ENCODE measurements around the gene MLLT10. TPM values are rescaled to one million over a fixed set of nuclear protein-coding genes. Genes with fewer than 3 reads are reported as not detected.
A peak's percentile ranks its signal among the peaks of the same experiment; 100 is the strongest.

The MLLT10 gene
- total RNA-seq, 1 experiment from 2014 or later = 58.4 TPM

DNA sequence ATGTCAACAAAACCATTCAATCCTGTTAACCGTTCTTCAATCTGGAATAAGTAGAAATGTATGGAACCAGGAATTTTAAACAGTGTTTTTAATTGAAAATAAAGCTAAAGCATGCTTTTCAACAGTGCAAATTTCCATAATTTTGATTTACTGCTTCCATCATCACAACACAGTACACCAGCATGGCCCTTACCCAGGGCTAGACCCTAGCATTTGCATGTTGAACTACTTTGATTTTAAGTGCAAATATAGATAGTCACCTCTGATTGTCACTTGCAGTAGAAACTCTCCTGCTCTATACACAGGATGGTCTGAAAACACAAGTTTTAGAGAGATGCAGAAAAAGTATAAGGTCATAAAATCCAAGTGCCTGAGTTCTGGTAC, 20.6 kb upstream of the MLLT10 start:
- H3K36me3 ChIP-seq (ENCODE audit: insufficient read depth, low read length, poor library complexity, severe bottlenecking) = no peaks in the 10 kb centered on the region
- no TSS peak for BruUV-seq (replicated peaks)
- DNase-seq (ENCODE audit: low spot score) = no peak
- peak overlapping the region; percentile 0 for H3K4me3 ChIP-seq (ENCODE audit: low read depth, low read length, poor library complexity, severe bottlenecking)
- H3K27ac ChIP-seq (ENCODE audit: low read depth, low read length, poor library complexity, severe bottlenecking) = no peak overlapping the region
- TF ChIP-seq EZH2 (IDR thresholded peaks at IDR 0.05; ENCODE audit: borderline replicate concordance, low read depth, low read length, poor library complexity, severe bottlenecking) = no peak
- TF ChIP-seq, protein P1, sequence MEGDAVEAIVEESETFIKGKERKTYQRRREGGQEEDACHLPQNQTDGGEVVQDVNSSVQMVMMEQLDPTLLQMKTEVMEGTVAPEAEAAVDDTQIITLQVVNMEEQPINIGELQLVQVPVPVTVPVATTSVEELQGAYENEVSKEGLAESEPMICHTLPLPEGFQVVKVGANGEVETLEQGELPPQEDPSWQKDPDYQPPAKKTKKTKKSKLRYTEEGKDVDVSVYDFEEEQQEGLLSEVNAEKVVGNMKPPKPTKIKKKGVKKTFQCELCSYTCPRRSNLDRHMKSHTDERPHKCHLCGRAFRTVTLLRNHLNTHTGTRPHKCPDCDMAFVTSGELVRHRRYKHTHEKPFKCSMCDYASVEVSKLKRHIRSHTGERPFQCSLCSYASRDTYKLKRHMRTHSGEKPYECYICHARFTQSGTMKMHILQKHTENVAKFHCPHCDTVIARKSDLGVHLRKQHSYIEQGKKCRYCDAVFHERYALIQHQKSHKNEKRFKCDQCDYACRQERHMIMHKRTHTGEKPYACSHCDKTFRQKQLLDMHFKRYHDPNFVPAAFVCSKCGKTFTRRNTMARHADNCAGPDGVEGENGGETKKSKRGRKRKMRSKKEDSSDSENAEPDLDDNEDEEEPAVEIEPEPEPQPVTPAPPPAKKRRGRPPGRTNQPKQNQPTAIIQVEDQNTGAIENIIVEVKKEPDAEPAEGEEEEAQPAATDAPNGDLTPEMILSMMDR (conservative IDR thresholded peaks at IDR 0.05; ENCODE audit: low read depth, low read length) = no peak
- ChIA-PET POLR2A (ENCODE audit: low non-redundant PET) (no interaction called here), CTCF (no interaction called here)
- H3K4me1 ChIP-seq (ENCODE audit: insufficient read depth, low read length, poor library complexity, severe bottlenecking) = peaks cover 24% of the 10 kb centered on the region
- intact Hi-C loops (cut with micrococcal nuclease; ENCODE audit: unreplicated experiment) = no loop called here
- no peaks in the 10 kb centered on the region for H3K9me3 ChIP-seq (ENCODE audit: low read depth, low read length, poor library complexity, severe bottlenecking)
- no peaks in the 10 kb centered on the region for H3K27me3 ChIP-seq (replicated peaks; ENCODE audit: insufficient read depth, low read depth, low read length, poor library complexity)

DNA sequence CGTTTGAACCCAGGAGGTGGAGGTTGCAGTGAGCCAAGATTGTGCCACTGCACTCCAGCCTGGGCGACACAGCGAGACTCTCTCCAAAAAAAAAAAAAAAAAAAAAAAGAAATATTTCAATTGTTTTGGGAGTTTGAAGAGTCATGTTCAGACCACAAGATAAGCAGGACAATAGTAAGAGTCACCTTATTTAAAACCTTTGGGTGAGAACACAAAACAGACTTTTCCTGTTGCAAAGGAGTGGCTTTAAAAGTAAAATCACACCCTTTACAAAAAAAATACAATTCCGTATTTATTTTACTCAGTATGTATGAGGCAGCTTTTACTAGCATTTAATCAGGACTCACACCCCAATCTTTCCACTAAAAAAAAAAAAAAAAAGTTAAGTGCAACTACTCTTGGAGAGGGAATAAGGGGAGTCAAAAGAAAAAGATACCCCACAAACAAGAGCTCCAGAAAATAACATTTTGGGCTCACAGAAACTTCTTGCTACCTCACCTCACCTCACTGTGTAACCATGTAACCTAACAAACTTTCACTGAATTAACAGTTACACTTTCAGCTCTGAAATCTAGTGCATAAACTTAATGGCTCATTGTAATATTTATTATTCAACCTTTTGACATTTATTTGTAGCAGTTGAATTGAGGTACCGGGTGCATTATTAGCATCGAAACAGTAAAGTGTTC, 19.8 kb upstream of the MLLT10 start:
- ChIA-PET CTCF (no interaction called here), POLR2A (ENCODE audit: low non-redundant PET) (no interaction called here)
- Histone ChIP-seq H3K27ac (ENCODE audit: low read depth, low read length, poor library complexity, severe bottlenecking) (no peak overlapping the region), H3K4me1 (ENCODE audit: insufficient read depth, low read length, poor library complexity, severe bottlenecking) (peaks cover 32% of the 10 kb centered on the region), H3K36me3 (ENCODE audit: insufficient read depth, low read length, poor library complexity, severe bottlenecking) (no peaks in the 10 kb centered on the region), H3K9me3 (ENCODE audit: low read depth, low read length, poor library complexity, severe bottlenecking) (no peaks in the 10 kb centered on the region), H3K4me3 (ENCODE audit: low read depth, low read length, poor library complexity, severe bottlenecking) (no peak overlapping the region), H3K27me3 (replicated peaks; ENCODE audit: insufficient read depth, low read depth, low read length, poor library complexity) (no peaks in the 10 kb centered on the region)
- BruUV-seq (replicated peaks) = no TSS peak
- TF ChIP-seq EZH2 (IDR thresholded peaks at IDR 0.05; ENCODE audit: borderline replicate concordance, low read depth, low read length, poor library complexity, severe bottlenecking) = no peak
- TF ChIP-seq, protein P1 (conservative IDR thresholded peaks at IDR 0.05; ENCODE audit: low read depth, low read length) = no peak
- intact Hi-C loops (cut with micrococcal nuclease; ENCODE audit: unreplicated experiment) = no loop called here
- DNase-seq (ENCODE audit: low spot score) = no peak

DNA sequence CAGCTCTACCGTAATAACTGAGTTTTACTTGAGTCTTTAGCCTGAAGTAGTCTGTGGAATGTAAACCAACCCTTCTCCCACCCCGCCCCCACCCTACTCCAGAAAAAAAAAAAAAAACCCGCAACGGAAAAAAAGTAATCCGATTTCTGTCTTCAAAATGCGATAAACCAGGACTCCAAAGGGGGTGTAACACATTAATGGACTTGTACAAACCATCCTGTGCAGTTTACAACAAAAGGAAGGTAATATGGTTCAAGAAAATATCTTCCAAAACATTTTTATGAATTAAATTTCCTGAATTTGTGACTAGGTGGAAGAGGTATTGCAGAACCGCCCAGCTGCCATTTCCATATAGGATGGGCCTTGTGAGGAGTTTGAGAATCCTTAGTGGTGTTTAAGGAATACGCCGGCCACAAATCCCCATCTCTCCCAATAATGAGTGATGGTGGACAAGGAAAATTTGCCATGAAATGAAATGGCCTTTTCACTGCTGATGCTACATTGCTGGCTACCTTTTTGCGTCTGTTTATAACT, 19.1 kb upstream of the MLLT10 start:
- Histone ChIP-seq H3K27ac (ENCODE audit: low read depth, low read length, poor library complexity, severe bottlenecking) (no peak overlapping the region), H3K9me3 (ENCODE audit: low read depth, low read length, poor library complexity, severe bottlenecking) (no peaks in the 10 kb centered on the region), H3K36me3 (ENCODE audit: insufficient read depth, low read length, poor library complexity, severe bottlenecking) (no peaks in the 10 kb centered on the region), H3K27me3 (replicated peaks; ENCODE audit: insufficient read depth, low read depth, low read length, poor library complexity) (no peaks in the 10 kb centered on the region), H3K4me1 (ENCODE audit: insufficient read depth, low read length, poor library complexity, severe bottlenecking) (peaks cover 38% of the 10 kb centered on the region), H3K4me3 (ENCODE audit: low read depth, low read length, poor library complexity, severe bottlenecking) (peak overlapping the region; percentile 59)
- ChIA-PET CTCF (no interaction called here), POLR2A (ENCODE audit: low non-redundant PET) (no interaction called here)
- TF ChIP-seq, protein P1 (conservative IDR thresholded peaks at IDR 0.05; ENCODE audit: low read depth, low read length) = no peak
- TF ChIP-seq EZH2 (IDR thresholded peaks at IDR 0.05; ENCODE audit: borderline replicate concordance, low read depth, low read length, poor library complexity, severe bottlenecking) = no peak
- no TSS peak for BruUV-seq (replicated peaks)
- intact Hi-C loops (cut with micrococcal nuclease; ENCODE audit: unreplicated experiment) = loop anchor here (5.0 kb wide), 1 partner anchor 217 kb away; no protein-coding TSS in a partner anchor
- DNase-seq (ENCODE audit: low spot score) = no peak
